Neural crest cell (in vitro differentiated cells): ENCODE data around the gene CGGBP1. TPM values are rescaled to one million over a fixed set of nuclear protein-coding genes. Genes with fewer than 3 reads are reported as not detected.

ENCODE experiments used
- DNase-seq: peaks from one replicate; pipeline ENCODE4 v3.0.0; 2021; ENCODE audit warnings: low read depth, mixed read lengths, low spot score
- H3K27ac Mint-ChIP-seq: one replicate; pipeline ENCODE4 v1.8.0; 2021; ENCODE audit warnings: mild to moderate bottlenecking, mixed read lengths; ENCODE audit not compliant: unreplicated experiment
- H3K27me3 Mint-ChIP-seq: 2 replicates; pipeline ENCODE4 v1.8.0; 2021; ENCODE audit warnings: low read depth, mild to moderate bottlenecking, mixed read lengths
- H3K36me3 Mint-ChIP-seq: 2 replicates; pipeline ENCODE4 v1.8.0; 2021; ENCODE audit warnings: low read depth, mild to moderate bottlenecking, mixed read lengths
- H3K4me1 Mint-ChIP-seq: 2 replicates; pipeline ENCODE4 v1.8.0; 2021; ENCODE audit warnings: mixed read lengths
- H3K4me3 Mint-ChIP-seq: one replicate; pipeline ENCODE4 v1.8.0; 2021; ENCODE audit warnings: mild to moderate bottlenecking, mixed read lengths
- H3K9me3 Mint-ChIP-seq: 2 replicates; pipeline ENCODE4 v1.8.0; 2021; ENCODE audit warnings: mixed read lengths
- CTCF ChIP-seq: fragments of 200-600 bp; sonication (generic); conservative IDR thresholded peaks from 2 replicates; pipeline ENCODE4 v1.5.0; 2021; ENCODE audit warnings: antibody characterized with exemption, mild to moderate bottlenecking
- total RNA-seq: library from RNA; stranded (reverse); gene quantifications from 2 replicates; pipeline ENCODE4 v1.2.1, GENCODE V29; 2021

The CGGBP1 gene
- total RNA-seq, 1 donor from 2014 or later: 95.5 TPM

- Mint-ChIP-seq H3K4me3 (no peak overlapping the region), H3K36me3 (no peaks in the 10 kb centered on the region), H3K9me3 (peaks cover 2% of the 10 kb centered on the region), H3K27me3 (no peaks in the 10 kb centered on the region), H3K4me1 (no peaks in the 10 kb centered on the region), H3K27ac (no peak overlapping the region)
- no peak for DNase-seq
- no peak for TF ChIP-seq CTCF
Observed at GRCh38 chr3:88036221-88036620, 22.6 kb downstream of the CGGBP1 start.

- Mint-ChIP-seq H3K9me3 (peaks cover 2% of the 10 kb centered on the region), H3K4me3 (no peak overlapping the region), H3K36me3 (no peaks in the 10 kb centered on the region), H3K27me3 (no peaks in the 10 kb centered on the region), H3K27ac (no peak overlapping the region), H3K4me1 (no peaks in the 10 kb centered on the region)
- no peak for TF ChIP-seq CTCF
- DNase-seq: no peak
Observed at GRCh38 chr3:88034491-88035275, 24.1 kb downstream of the CGGBP1 start.

- no peak for DNase-seq
- peaks cover 4% of the 10 kb centered on the region for H3K9me3 Mint-ChIP-seq
- H3K27ac Mint-ChIP-seq: no peak overlapping the region
- H3K4me3 Mint-ChIP-seq: no peak overlapping the region
- no peaks in the 10 kb centered on the region for H3K4me1 Mint-ChIP-seq
- H3K36me3 Mint-ChIP-seq: no peaks in the 10 kb centered on the region
- no peaks in the 10 kb centered on the region for H3K27me3 Mint-ChIP-seq
- no peak for TF ChIP-seq CTCF
Observed at GRCh38 chr3:88033808-88034207, 25.0 kb downstream of the CGGBP1 start.

GRCh38 chr3:88033079-88033478 is 25.7 kb downstream of the CGGBP1 start:
- H3K27ac Mint-ChIP-seq: no peak overlapping the region
- no peaks in the 10 kb centered on the region for H3K4me1 Mint-ChIP-seq
- no peak overlapping the region for H3K4me3 Mint-ChIP-seq
- H3K36me3 Mint-ChIP-seq: no peaks in the 10 kb centered on the region
- DNase-seq: no peak
- TF ChIP-seq CTCF: no peak
- H3K9me3 Mint-ChIP-seq: peaks cover 4% of the 10 kb centered on the region
- no peaks in the 10 kb centered on the region for H3K27me3 Mint-ChIP-seq

- H3K4me1 Mint-ChIP-seq: no peaks in the 10 kb centered on the region
- H3K36me3 Mint-ChIP-seq: no peaks in the 10 kb centered on the region
- H3K27me3 Mint-ChIP-seq: no peaks in the 10 kb centered on the region
- H3K4me3 Mint-ChIP-seq: no peak overlapping the region
- TF ChIP-seq CTCF: no peak
- no peak overlapping the region for H3K27ac Mint-ChIP-seq
- no peak for DNase-seq
- peaks cover 4% of the 10 kb centered on the region for H3K9me3 Mint-ChIP-seq
Observed at GRCh38 chr3:88032245-88032644, 26.6 kb downstream of the CGGBP1 start.
